OCI-LY7 (cell line): Measurements from ENCODE around the gene SFRP4.

Source experiments
- EZH2phosphoT487 ChIP-seq: fragments of 200-600 bp; sonication (generic); IDR thresholded peaks from 2 replicates; pipeline ENCODE4 v1.6.1; 2018; ENCODE audit warnings: low read depth, borderline replicate concordance, mild to moderate bottlenecking, mixed run types, antibody characterized with exemption, low read length, moderate library complexity, mixed read lengths
- TF ChIP-seq, protein P1 (sequence below): fragments of 200-600 bp; sonication (generic); conservative IDR thresholded peaks from 2 replicates; pipeline ENCODE4 v1.5.1; 2014; ENCODE audit warnings: mild to moderate bottlenecking, antibody characterized with exemption, low read length, moderate library complexity, mixed read lengths

DNA sequence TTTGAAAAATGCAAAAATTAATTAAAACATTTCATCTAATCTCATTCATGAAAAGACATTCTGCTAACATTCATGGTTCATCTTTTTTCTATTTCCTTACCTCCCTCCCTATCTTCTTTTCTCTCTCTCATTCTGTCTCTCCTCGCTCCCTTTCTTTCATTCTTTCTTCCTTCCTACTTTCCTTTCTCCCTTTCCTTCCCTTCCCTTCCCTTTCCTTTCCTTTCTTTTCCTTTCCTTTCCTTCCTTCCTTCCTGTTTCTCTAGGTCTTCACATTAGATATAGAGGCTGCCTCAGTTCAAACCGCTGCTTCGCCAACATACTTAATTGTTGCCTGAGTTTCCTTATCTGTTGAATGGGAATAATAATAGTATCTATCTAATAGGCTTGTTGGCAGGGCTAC, 21.9 kb downstream of the SFRP4 start:
- TF ChIP-seq, protein P1, sequence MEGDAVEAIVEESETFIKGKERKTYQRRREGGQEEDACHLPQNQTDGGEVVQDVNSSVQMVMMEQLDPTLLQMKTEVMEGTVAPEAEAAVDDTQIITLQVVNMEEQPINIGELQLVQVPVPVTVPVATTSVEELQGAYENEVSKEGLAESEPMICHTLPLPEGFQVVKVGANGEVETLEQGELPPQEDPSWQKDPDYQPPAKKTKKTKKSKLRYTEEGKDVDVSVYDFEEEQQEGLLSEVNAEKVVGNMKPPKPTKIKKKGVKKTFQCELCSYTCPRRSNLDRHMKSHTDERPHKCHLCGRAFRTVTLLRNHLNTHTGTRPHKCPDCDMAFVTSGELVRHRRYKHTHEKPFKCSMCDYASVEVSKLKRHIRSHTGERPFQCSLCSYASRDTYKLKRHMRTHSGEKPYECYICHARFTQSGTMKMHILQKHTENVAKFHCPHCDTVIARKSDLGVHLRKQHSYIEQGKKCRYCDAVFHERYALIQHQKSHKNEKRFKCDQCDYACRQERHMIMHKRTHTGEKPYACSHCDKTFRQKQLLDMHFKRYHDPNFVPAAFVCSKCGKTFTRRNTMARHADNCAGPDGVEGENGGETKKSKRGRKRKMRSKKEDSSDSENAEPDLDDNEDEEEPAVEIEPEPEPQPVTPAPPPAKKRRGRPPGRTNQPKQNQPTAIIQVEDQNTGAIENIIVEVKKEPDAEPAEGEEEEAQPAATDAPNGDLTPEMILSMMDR = no peak
- TF ChIP-seq EZH2phosphoT487 = no peak
